Vagina (tissue), 2 donors: ENCODE data around the gene SYNE1. TPM values are rescaled to one million over a fixed set of nuclear protein-coding genes. Genes with fewer than 3 reads are reported as not detected.

Experiments used
- DNase-seq, 2 donors: peaks; one replicate each; pipeline ENCODE4 v3.0.0-alpha.2; 2017; ENCODE audit errors: extremely low spot score in 2 of 2
- H3K27ac ChIP-seq: fragments of 200-600 bp; sonication (generic); one replicate; pipeline ENCODE4 v1.5.1; 2019
- H3K27me3 ChIP-seq: fragments of 200-600 bp; sonication (generic); one replicate; pipeline ENCODE4 v1.5.1; 2019
- H3K36me3 ChIP-seq, 2 donors: fragments of 200-600 bp; sonication (generic); one replicate each; pipeline ENCODE4 v1.5.1; 2017 to 2019
- H3K4me1 ChIP-seq: fragments of 200-600 bp; sonication (generic); one replicate; pipeline ENCODE4 v1.5.1; 2019
- H3K4me3 ChIP-seq, 2 donors: fragments of 200-600 bp; sonication (generic); 1 replicate in 1 of 2; 2 replicates in 1 of 2; pipeline ENCODE4 v1.5.1; 2016 to 2019
- H3K9me3 ChIP-seq: fragments of 200-600 bp; sonication (generic); one replicate; pipeline ENCODE4 v1.5.1; 2019
- CTCF ChIP-seq, 3 experiments: fragments of 450-650 bp in 2 of 3; fragments of 200-600 bp in 1 of 3; sonication (generic) in 1 of 3; IDR thresholded peaks; one replicate each; pipeline ENCODE4 v1.5.1; 2017 to 2019; ENCODE audit warnings: antibody characterized with exemption in 3 of 3, mild to moderate bottlenecking in 2 of 3, moderate library complexity in 2 of 3
- POLR2A ChIP-seq, 2 donors: fragments of 450-650 bp; IDR thresholded peaks; one replicate each; pipeline ENCODE4 v1.6.1; 2017; ENCODE audit warnings: antibody characterized with exemption in 2 of 2, mild to moderate bottlenecking in 2 of 2, moderate library complexity in 2 of 2
- POLR2AphosphoS5 ChIP-seq, 2 donors: sonication (generic); formaldehyde crosslinking; IDR thresholded peaks; one replicate each; pipeline ENCODE4 v1.9.0; 2017; ENCODE audit warnings: antibody characterized with exemption in 2 of 2, mild to moderate bottlenecking in 2 of 2, low read depth in 1 of 2; ENCODE audit not compliant: insufficient read depth in 1 of 2
- intact Hi-C: fragments of 100-400 bp; cut with DNase I; formaldehyde crosslinking; loops from one replicate; pipeline ENCODE4 v1.15.1; 2023
- total RNA-seq: library from RNA; depleted of rRNA; stranded (reverse); fragments of >200 nt; gene quantifications from one replicate; pipeline ENCODE4 v1.2.3, GENCODE V29; 2016

Gene SYNE1
- total RNA-seq, 1 donor from 2014 or later = 81.5 TPM

GRCh38 chr6:152402791-152403190 is 234.4 kb downstream of the SYNE1 start:
- Histone ChIP-seq H3K4me1 (no peaks in the 10 kb centered on the region), H3K27me3 (no peaks in the 10 kb centered on the region), H3K4me3 (no peak overlapping the region), H3K9me3 (no peaks in the 10 kb centered on the region), H3K36me3 (no peaks in the 10 kb centered on the region), H3K27ac (no peak overlapping the region)
- intact Hi-C loops = no loop called here
- no peak for DNase-seq
- TF ChIP-seq POLR2AphosphoS5 (IDR thresholded peaks at IDR 0.05; ENCODE audit: insufficient read depth in 1 of 2, low read depth in 1 of 2) = no peak
- TF ChIP-seq CTCF (IDR thresholded peaks at IDR 0.05) = no peak
- no peak for TF ChIP-seq POLR2A (IDR thresholded peaks at IDR 0.05)

DNA sequence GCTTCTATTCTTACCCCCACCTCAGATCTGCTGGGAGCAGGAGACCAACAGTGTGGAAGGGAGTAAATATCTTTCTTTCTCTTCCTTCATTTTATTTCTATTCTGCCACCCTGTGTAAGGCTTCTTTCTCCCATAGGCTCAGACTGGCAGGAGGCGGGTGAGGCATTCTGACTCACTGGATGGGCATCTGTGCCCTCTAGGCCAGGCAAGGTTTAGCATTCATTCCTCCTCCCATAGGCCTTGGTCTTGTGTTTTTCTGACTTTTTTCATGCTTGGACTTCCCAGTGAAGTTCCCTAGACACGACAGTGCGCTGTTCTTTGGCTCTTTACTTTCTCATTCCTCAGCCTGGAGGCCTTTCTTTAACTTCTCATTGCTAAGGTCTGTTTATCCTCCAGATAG is 235.2 kb downstream of the SYNE1 start:
- DNase-seq = no peak
- no peaks in the 10 kb centered on the region for H3K4me1 ChIP-seq
- H3K27me3 ChIP-seq = no peaks in the 10 kb centered on the region
- no peak overlapping the region for H3K4me3 ChIP-seq
- no peaks in the 10 kb centered on the region for H3K9me3 ChIP-seq
- intact Hi-C loops = no loop called here
- no peaks in the 10 kb centered on the region for H3K36me3 ChIP-seq
- H3K27ac ChIP-seq = no peak overlapping the region
- TF ChIP-seq CTCF (IDR thresholded peaks at IDR 0.05) (no peak), POLR2AphosphoS5 (IDR thresholded peaks at IDR 0.05; ENCODE audit: insufficient read depth in 1 of 2, low read depth in 1 of 2) (no peak), POLR2A (IDR thresholded peaks at IDR 0.05) (no peak)

GRCh38 chr6:152399399-152399798 is 237.8 kb downstream of the SYNE1 start:
- no peak for DNase-seq
- Histone ChIP-seq H3K27ac (peak overlapping the region; percentile 61), H3K4me1 (no peaks in the 10 kb centered on the region), H3K36me3 (no peaks in the 10 kb centered on the region), H3K9me3 (no peaks in the 10 kb centered on the region), H3K27me3 (no peaks in the 10 kb centered on the region), H3K4me3 (no peak overlapping the region)
- TF ChIP-seq POLR2A (IDR thresholded peaks at IDR 0.05) = no peak
- TF ChIP-seq POLR2AphosphoS5 (IDR thresholded peaks at IDR 0.05; ENCODE audit: insufficient read depth in 1 of 2, low read depth in 1 of 2) = no peak
- TF ChIP-seq CTCF (IDR thresholded peaks at IDR 0.05) = no peak
- intact Hi-C loops = no loop called here

DNA sequence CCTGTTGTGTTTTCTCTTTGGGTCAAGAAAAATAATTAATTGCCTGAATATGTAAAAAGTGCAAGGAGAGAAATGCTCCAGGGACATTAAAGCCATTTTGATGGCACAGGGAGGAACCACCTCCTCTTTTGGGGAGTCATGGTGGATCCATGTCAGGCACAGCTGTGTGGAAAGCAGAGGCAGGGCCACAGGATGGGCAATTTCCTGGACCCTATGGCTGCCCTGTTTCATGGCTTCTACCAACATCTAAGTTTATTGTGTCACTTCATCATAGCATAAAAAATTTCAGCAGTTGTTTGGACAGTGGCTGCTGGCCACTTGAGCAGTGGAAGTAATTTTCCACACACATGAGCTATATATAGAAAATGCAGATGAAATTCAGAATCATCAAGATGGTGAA is 238.2 kb downstream of the SYNE1 start:
- intact Hi-C loops = no loop called here
- DNase-seq = no peak
- H3K27me3 ChIP-seq = no peaks in the 10 kb centered on the region
- no peaks in the 10 kb centered on the region for H3K4me1 ChIP-seq
- H3K36me3 ChIP-seq = no peaks in the 10 kb centered on the region
- no peak overlapping the region for H3K4me3 ChIP-seq
- peak overlapping the region; percentile 61 for H3K27ac ChIP-seq
- no peaks in the 10 kb centered on the region for H3K9me3 ChIP-seq
- TF ChIP-seq CTCF (IDR thresholded peaks at IDR 0.05) (no peak), POLR2AphosphoS5 (IDR thresholded peaks at IDR 0.05; ENCODE audit: insufficient read depth in 1 of 2, low read depth in 1 of 2) (no peak), POLR2A (IDR thresholded peaks at IDR 0.05) (no peak)

DNA sequence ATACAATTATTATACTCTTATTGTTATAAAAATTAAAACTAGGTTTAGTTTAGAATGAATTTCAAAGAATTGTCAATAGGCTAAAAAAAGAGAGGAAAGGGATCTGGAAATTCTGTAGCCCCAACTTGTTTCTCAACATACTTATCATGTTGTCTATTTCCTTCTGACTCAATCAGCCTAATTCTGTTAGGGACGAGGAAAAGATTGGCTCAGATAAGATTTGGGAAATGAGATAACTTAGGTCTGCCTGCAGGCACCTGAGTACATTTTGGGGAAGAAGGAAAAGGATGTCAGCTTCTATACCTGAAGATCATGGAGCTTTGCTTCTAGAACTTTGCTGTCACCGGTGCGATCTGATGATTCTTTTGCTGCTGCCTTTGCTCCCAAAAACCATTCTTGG is 238.8 kb downstream of the SYNE1 start:
- no peak for TF ChIP-seq POLR2AphosphoS5 (IDR thresholded peaks at IDR 0.05; ENCODE audit: insufficient read depth in 1 of 2, low read depth in 1 of 2)
- no peak for TF ChIP-seq CTCF (IDR thresholded peaks at IDR 0.05)
- TF ChIP-seq POLR2A (IDR thresholded peaks at IDR 0.05) = no peak
- intact Hi-C loops = no loop called here
- no peaks in the 10 kb centered on the region for H3K27me3 ChIP-seq
- DNase-seq = no peak
- H3K9me3 ChIP-seq = no peaks in the 10 kb centered on the region
- H3K4me3 ChIP-seq = no peak overlapping the region
- H3K4me1 ChIP-seq = no peaks in the 10 kb centered on the region
- no peaks in the 10 kb centered on the region for H3K36me3 ChIP-seq
- H3K27ac ChIP-seq = no peak overlapping the region
